Activated T-cell treated with anti-CD3 and anti-CD28 coated beads for 4 hours (primary cell): ENCODE results near the gene CCDC183.
"Not testable (repeated sequence)": the region's sequence is repeated elsewhere in the genome, so short reads cannot be mapped to it uniquely, and the experiment has no call there.

Source experiments
- DNase-seq: peaks from one replicate; pipeline ENCODE4 v3.0.0-alpha.2; 2020

The CCDC183 gene

GRCh38 chr9:136803009-136803550 is 6.9 kb downstream of the CCDC183 start:
- DNase-seq, result not testable (repeated sequence)

DNA sequence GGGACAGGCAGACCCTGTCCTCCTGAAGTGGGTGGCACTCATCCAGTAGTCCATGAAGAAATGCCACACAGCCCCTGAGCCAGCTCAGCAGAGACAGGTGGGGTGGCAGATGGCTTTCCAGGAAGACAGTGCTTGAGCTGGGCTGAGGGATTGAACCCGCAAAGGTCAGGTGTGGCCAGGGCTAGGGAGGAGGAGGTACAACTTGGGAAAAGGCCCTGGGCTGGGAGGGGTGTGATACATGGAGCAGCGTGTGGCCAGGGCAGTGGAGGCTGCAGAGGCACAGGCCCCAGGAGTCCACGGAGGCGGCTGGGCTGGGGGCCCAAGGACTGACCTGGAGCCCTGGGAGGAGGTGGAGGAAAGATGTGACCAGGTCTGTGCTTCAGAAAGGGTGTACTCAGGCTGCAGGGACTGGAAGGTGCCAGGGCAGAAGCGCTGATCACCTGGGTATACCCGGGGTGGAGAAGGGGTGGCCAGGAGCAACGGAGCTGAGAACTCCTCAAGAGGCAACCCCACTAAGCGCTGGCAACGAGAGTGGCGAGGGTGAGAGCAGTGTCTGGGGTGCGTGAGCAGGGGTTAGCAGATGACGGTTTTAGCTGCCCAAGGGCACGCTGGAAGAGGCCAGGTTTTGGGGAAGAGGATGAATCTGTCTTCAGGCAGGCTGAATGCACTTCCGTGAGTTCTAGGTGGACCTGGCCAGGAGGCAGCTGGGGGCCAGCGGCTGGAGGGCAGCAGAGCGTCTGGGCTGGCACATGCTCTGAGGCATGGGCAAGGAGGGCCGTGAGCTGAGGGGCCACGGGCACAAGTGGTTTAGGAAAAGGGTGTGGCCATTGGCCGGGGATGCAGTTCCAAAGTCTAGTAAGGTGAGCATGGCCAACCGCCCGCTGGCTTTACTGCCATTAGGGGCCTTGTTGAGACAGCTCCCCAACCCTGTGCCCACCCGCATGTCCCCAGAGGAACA is 7.7 kb downstream of the CCDC183 start:
- DNase-seq, result no peak

- DNase-seq, result no peak
These were observed 8.5 kb downstream of the CCDC183 start for GRCh38 chr9:136804509-136805206.

GRCh38 chr9:136805207-136805740 is 9.1 kb downstream of the CCDC183 start:
- DNase-seq, result no peak

- no peak for DNase-seq
These were observed 9.9 kb downstream of the CCDC183 start for GRCh38 chr9:136806067-136806466.

GRCh38 chr9:136806631-136807201 is 10.6 kb downstream of the CCDC183 start:
- no peak for DNase-seq

DNA sequence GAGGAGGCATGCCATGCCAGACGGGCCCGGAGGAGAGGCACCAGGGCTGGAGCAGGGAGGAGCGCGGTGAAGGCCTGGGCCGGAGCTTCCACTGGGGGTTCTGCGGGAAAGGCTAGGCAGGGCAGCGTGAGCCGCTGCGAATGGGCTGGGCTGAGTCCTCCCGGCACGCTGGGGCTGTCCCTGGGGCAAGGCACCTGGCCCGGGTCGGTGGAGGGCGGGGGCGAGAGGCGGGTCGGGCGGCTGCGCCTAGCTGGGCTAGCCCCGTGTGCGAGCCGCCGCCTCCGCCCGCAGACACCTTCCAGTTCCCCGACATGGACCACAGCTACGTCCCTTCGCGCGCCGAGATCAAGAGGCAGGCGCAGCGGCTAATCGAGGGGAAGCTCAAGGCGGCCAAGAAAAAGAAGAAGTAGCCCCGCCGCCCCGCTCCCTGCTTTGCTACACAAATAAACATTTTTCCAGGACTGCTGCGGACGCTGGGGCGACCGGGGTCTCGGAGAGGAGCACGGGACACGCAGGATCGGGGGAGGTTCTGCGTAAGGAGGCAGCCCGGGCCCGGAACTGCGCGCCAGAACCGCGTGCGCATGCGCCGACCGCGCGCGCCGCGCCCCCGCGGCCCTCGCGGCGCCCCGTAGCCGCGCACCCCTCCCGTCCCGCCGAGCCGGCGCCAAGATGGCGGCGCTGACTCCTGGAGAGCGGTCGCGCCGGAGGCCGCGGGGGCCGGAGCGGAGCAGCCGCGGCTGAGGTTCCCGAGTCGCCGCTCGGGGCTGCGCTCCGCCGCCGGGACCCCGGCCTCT is 11.3 kb downstream of the CCDC183 start, which contains the start of gene RABL6:
Gene RABL6 (plus strand): TSS at position 668 of the 794 bp plus-strand sequence. CDS start 249 bp downstream, outside the sequence.
- peak; percentile 67 for DNase-seq

DNA sequence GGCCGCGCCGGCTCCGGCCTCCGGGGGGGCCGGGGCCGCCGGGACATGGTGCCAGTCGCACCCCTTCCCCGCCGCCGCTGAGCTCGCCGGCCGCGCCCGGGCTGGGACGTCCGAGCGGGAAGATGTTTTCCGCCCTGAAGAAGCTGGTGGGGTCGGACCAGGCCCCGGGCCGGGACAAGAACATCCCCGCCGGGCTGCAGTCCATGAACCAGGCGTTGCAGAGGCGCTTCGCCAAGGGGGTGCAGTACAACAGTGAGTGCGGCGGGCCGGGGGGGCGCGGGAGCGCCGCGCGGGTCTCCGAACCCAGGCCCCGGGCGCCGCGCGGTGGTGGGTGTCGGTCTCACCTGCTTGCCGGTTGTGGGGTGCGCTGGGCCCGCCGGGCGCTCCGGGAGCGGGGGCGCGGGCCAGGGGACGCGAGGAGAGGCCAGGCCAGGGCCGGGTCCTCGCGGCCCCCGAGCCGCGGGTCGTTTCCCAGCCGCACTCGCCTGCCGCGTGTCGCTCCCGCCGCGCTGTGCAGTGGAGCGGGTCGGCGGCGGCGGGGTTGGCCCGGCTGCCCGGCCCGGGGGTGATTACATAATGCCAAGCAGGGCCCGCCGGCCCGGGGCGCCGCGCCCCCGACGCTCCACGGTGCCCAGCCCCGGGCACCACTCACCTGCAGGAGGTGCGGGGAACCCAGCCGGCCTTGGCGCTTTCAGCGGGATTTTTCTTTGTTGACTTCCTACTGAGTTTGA is 12.1 kb downstream of the CCDC183 start:
- DNase-seq, result peak; percentile 34

GRCh38 chr9:136808806-136809158 is 12.6 kb downstream of the CCDC183 start:
- DNase-seq, result no peak

- no peak for DNase-seq
These were observed 18.7 kb downstream of the CCDC183 start for GRCh38 chr9:136814725-136815421.

DNA sequence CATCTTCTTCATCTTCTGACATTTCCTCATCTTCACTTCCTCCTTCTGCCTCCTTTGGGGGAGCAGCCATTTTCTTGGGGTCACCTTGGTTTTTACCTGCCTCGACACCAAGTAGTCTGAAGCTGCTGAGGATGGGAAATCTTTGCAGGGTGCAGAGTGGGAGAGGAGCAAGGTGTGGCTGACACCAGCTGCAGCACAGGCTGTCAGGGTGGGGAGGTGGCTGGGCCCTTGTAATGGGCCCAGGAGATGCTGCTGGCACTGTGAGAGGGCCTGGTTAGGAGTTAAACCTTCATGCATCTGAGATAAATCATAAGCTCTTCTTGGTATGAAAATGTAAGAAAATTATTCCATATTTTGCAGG is 19.3 kb downstream of the CCDC183 start:
- no peak for DNase-seq

DNA sequence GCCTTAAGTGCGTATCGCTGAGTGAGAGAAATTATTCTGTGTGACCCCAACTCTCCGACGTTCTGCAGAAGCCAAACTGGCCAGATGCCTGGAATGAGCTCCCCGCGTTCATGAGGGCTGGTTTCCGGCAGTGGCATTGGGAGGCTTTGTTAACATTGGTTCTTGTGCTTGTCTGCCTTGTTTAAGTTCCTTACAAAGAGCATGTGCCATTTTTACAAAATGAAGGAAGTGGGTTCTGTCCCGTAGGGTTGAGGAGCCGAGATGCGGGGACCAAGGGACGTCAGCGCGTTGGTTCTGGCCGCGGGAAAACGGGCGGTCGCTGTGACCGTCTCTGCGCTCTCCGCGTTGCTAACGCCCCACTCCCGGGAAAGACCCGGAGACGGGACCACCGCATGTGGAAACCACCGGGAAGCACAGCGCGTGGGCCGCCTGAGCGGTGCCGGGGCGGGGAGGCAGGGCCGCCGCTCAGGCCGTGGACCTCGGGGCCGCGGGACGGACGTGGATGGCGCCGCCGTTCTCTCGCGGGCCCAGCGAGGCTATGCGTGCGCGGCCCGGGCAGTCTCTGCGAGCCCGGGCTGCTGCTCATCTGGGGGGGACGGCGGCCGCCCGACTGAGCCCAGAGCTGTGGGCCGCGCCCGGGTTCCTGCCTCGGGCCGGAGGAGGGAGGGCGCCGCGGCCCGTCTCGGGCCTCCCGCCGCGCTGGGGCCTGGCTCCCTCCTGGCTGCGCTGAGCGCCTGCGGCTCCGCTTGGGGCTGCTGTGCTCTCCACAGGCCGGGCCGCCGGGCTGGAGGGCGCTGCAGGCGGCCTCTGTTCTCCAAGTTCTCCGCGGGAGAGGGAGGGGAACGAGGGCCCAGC is 25.1 kb downstream of the CCDC183 start:
- no peak for DNase-seq

GRCh38 chr9:136821826-136822544 is 25.8 kb downstream of the CCDC183 start:
- DNase-seq, result no peak

- DNase-seq, result no peak
These were observed 27.3 kb downstream of the CCDC183 start for GRCh38 chr9:136823136-136824046.

DNA sequence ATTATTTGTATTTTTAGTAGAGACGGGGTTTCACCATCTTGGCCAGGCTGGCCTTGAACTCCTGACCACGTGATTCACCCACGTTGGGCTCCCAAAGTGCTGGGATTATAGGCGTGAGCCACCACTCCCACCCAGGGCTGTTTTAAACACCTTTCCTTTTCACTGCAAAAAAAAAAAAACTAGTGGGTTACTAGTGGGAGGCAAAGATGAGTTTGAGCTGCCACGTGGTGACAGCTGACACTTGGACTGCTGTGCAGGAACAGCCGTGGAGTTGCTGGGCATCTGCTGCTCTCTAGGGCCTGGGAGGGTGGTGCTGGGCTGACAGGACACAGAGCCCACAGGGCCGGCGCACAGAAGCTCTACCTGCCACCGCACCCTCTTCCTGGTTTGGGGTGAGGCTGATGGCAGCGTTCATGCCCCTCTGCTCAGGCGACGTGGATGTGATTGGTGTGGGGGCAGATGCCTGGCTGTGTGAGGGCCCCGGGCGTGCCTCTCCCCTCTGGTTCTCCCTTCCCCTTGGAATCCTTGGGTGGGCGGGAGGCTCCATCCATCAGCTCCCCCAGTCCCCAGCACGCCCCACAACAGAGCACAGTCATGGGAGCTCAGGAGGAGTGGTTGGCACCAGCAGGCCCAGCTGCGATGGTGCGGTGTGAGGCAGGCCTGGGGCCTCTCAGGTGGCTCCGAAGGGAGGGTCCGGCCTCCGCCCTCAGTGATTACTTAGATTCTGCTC is 28.5 kb downstream of the CCDC183 start:
- no peak for DNase-seq

DNA sequence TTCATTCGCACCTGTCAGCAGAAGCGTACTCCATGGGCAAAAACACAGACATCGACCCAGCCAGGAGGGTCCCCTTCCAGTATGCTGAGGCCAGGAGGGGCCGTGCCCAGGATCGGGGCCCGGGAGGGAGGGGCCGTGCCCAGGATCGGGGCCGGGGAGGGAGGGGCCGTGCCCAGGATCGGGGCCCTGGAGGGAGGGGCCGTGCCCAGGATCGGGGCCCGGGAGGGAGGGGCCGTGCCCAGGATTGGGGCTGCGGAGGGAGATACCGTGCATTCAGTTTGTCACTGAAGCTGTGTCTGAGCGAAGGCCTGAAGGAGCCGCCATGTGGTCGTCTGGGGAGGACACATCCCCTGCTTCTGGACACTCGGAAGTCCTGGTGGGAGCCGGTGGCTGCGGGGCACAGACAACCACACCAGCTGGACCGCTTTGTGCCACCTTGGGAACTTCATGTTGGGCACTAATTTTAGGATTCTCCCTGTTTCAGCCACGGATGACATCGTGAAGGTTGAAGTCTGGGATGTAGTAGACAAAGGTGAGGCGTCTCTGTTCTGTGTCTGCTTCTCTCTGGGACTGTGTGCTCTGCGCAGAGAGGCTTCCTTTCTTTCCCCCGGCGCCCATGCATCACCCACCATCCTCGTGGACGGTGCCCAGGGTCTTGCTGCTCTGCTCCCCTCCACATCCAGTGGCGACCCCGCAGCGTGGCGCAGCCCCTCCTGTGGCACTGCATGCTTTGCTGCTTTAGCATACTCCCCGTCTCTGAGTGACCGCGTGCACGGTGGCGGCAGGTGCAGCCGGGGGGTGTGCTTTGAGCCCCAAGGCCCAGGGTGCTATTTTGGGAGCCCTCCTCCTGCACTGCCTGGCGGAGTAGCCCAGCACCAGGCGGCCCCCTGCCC is 29.4 kb downstream of the CCDC183 start:
- DNase-seq, result no peak
